Glutamatergic neuron (in vitro differentiated cells): Measurements from ENCODE around the gene HSF5. TPM values are rescaled to one million over a fixed set of nuclear protein-coding genes. Genes with fewer than 3 reads are reported as not detected.

Experiments used
- DNase-seq: peaks from one replicate; pipeline ENCODE4 v3.0.0; 2022
- H3K27ac Mint-ChIP-seq: one replicate; pipeline ENCODE4 v1.8.0; 2020; ENCODE audit warnings: mild to moderate bottlenecking, mixed read lengths, inconsistent platforms; ENCODE audit not compliant: unreplicated experiment
- H3K27me3 Mint-ChIP-seq: one replicate; pipeline ENCODE4 v1.8.0; 2020; ENCODE audit warnings: mild to moderate bottlenecking, moderate library complexity, mixed read lengths, inconsistent platforms; ENCODE audit not compliant: unreplicated experiment
- H3K36me3 Mint-ChIP-seq: one replicate; pipeline ENCODE4 v1.8.0; 2020; ENCODE audit warnings: mild to moderate bottlenecking, mixed read lengths, inconsistent platforms; ENCODE audit not compliant: unreplicated experiment
- H3K4me1 Mint-ChIP-seq: one replicate; pipeline ENCODE4 v1.8.0; 2020; ENCODE audit warnings: mild to moderate bottlenecking, low read depth, mixed read lengths, inconsistent platforms; ENCODE audit not compliant: unreplicated experiment
- H3K4me3 Mint-ChIP-seq: one replicate; pipeline ENCODE4 v1.8.0; 2020; ENCODE audit warnings: mild to moderate bottlenecking, mixed read lengths, inconsistent platforms; ENCODE audit not compliant: unreplicated experiment
- H3K9me3 Mint-ChIP-seq: one replicate; pipeline ENCODE4 v1.8.0; 2020; ENCODE audit warnings: mild to moderate bottlenecking, moderate library complexity, mixed read lengths, inconsistent platforms; ENCODE audit not compliant: unreplicated experiment
- CTCF ChIP-seq: fragments of 200-600 bp; sonication (generic); IDR thresholded peaks from one replicate; pipeline ENCODE4 v1.5.0; 2021; ENCODE audit not compliant: partially characterized antibody, unreplicated experiment
- total RNA-seq: library from RNA; stranded (reverse); fragmentation: NEBNext Ultra II Directional; extraction: Animal tissue kit (Norgen Biotek cat#: 25700); gene quantifications from one replicate; pipeline ENCODE4 v1.2.1, GENCODE V29; 2021; ENCODE audit not compliant: unreplicated experiment

The HSF5 gene
- total RNA-seq, 1 donor from 2014 or later = 0.10 TPM

GRCh38 chr17:58514770-58515157 is 26.6 kb upstream of the HSF5 start:
- H3K4me3 Mint-ChIP-seq = peak overlapping the region; percentile 74
- peaks cover 17% of the 10 kb centered on the region for H3K4me1 Mint-ChIP-seq
- peaks cover 14% of the 10 kb centered on the region for H3K27me3 Mint-ChIP-seq
- H3K36me3 Mint-ChIP-seq = peaks cover 11% of the 10 kb centered on the region
- peak overlapping the region; percentile 43 for H3K27ac Mint-ChIP-seq
- no peak for TF ChIP-seq CTCF
- peaks cover 23% of the 10 kb centered on the region for H3K9me3 Mint-ChIP-seq
- no peak for DNase-seq

- Mint-ChIP-seq H3K4me3 (peak within 1 kb of the TSS; percentile 95), H3K9me3 (peaks cover 23% of the 10 kb centered on the region), H3K4me1 (peaks cover 17% of the 10 kb centered on the region), H3K27me3 (peaks cover 14% of the 10 kb centered on the region), H3K36me3 (peaks cover 13% of the 10 kb centered on the region), H3K27ac (peak within 1 kb of the TSS; percentile 99)
- DNase-seq = peak; percentile 91
- no peak for TF ChIP-seq CTCF
Measured at GRCh38 chr17:58513965-58514769, 26.0 kb upstream of the HSF5 start, which contains the start of gene MTMR4. Gene MTMR4 (minus strand): TSS chr17:58514638. CDS start chr17:58514407, 231 bp downstream.

DNA sequence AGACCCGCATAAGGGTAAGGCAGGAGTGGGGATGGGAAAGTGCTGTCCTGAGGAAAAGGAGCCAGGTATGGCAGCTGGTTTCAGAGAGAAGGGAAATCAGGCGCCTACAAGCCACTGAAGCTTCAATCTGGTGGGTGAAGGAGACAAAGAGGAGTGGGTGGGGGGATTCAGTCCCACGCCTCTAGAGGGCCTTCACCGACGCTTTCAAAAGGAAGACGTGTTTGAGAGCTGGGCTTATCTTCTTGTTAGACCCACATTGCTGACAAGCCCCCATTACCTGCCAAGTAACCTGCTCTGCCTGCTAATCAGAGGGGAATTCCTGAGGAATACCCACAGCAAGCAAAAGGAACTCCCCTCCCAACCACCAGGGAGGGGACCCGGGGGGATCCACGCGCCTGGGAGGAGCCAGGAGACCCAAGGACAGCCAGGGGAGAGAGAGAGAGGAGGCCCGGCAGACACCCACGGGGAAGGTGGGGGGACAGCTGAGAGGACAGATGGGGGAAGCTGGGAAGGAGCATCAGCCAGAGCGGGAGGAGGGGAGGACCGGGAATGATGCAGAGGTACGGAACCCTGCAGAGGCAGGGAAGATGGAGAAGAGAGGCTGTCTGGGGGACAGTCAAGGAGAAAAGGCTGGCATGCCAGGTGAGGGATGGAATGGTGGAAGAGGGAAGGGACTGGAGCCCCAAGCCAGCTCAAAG is 25.2 kb upstream of the HSF5 start:
- H3K36me3 Mint-ChIP-seq = peaks cover 13% of the 10 kb centered on the region
- no peak for TF ChIP-seq CTCF
- H3K27me3 Mint-ChIP-seq = peaks cover 14% of the 10 kb centered on the region
- H3K9me3 Mint-ChIP-seq = peaks cover 23% of the 10 kb centered on the region
- H3K27ac Mint-ChIP-seq = peak overlapping the region; percentile 99
- H3K4me3 Mint-ChIP-seq = peak overlapping the region; percentile 95
- peak; percentile 73 for DNase-seq
- H3K4me1 Mint-ChIP-seq = peaks cover 15% of the 10 kb centered on the region

DNA sequence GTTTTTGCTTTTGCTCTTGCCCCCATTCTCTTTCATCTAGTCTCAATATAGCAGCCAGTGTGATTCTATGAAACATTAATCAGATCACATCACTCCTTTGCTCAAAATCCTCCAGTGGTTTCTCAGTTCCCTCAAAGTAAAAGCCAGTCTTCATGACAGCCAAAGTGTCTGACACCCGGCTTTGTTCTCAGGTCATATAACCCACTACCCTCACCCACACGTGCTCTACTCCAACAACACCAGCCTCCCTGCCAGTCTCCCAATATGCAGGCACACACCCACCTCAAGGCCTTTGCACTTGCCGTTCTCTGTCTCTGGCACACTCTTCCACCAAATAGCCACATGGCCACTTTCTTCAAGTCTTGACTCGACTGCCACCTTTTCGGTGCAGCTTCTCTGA is 21.9 kb upstream of the HSF5 start:
- Mint-ChIP-seq H3K9me3 (peaks cover 18% of the 10 kb centered on the region), H3K4me1 (peaks cover 6% of the 10 kb centered on the region), H3K4me3 (peak overlapping the region; percentile 35), H3K36me3 (peaks cover 13% of the 10 kb centered on the region), H3K27ac (no peak overlapping the region), H3K27me3 (peaks cover 9% of the 10 kb centered on the region)
- no peak for TF ChIP-seq CTCF
- DNase-seq = no peak
